ENCODE results near the gene ZBTB46.

Gene ZBTB46

DNA sequence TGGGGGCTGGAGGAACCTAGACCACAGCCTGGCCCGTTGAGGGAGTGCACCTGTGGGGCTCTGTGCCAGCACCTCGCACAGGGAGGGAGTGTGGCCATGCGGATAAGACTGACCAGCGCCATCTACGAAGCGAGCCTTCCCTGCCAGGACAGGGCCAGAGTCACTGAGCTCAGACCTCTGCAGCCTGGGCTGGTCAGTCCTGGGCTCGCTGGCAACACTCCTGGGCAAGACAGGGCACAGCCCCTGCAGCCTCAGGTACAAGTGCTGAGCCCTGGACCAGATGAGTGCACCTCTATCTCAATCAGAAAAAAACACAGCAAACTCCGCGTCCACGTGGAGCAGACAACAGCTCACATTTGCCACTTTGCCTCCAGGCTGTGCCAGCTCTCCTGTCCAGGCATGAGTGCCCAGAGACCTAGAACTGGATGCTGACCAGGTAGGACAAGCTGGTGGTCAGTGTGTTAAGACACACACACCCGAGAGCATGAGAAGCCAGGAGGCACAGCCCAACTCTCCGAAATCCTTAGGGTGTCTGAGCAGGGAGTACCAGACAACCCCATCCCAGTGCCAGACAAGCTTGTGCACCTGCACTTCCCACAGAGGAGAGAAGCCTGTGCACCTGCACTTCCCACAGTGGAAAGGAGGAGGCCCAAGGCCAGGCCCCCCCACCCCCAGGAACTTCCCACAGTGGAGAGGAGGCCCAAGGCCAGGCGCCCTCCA is 128.2 kb downstream of the ZBTB46 start:
- DNase-seq: peak; percentile 60

DNA sequence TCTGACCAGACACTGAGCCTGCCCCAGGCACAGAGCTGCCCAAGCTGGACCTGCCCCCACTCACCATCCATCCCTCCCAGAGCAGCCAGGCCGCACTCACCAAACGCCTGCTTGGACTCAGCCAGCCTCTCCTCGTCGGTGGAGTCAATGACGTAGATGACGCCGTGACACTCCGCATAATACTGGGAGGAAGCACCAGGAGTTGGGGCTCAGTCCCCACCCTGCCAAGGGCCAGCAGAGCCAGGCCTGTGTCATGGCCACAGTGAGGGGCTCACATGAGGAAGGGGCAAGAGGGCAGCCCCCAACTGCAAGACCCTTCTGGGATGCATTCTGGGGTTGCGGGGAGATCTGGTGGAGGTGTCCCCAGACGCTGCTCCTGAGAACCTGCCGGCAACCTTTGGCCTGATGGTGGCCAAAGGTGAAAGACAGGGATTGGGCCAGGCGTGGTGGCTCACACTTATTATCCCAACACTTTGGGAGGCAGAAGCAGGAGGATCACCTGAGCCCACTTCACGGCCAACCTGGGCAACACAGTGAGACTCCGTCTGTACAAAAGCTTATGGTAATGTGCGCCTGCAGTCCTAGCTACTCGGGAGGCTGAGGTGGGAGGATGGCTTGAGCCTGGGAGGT is 128.9 kb downstream of the ZBTB46 start:
- DNase-seq: peak; percentile 57

- DNase-seq: peak; percentile 62
These were observed 129.6 kb downstream of the ZBTB46 start for GRCh38 chr20:63701329-63702035.

DNA sequence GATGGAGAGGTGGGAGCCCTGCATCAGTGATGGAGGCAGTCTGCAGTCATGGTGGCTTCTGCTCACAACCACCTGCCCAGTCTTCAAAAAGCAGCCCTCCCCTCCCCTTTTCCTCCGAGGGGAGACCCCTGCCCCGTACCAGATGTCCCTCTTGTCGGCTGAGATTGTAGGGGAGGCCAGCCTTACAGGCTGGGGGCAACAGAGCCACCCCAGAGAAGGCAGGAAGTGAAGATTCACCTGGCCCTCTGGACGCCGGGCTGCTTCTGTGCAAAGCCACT is 130.1 kb downstream of the ZBTB46 start:
- no peak for DNase-seq

GRCh38 chr20:63700199-63701050 is 130.6 kb downstream of the ZBTB46 start:
- peak; percentile 60 for DNase-seq

GRCh38 chr20:63699466-63700198 is 131.4 kb downstream of the ZBTB46 start:
- no peak for DNase-seq

GRCh38 chr20:63698739-63699465 is 132.2 kb downstream of the ZBTB46 start:
- peak; percentile 84 for DNase-seq

- DNase-seq: no peak
These were observed 133.1 kb downstream of the ZBTB46 start for GRCh38 chr20:63697868-63698545.

DNA sequence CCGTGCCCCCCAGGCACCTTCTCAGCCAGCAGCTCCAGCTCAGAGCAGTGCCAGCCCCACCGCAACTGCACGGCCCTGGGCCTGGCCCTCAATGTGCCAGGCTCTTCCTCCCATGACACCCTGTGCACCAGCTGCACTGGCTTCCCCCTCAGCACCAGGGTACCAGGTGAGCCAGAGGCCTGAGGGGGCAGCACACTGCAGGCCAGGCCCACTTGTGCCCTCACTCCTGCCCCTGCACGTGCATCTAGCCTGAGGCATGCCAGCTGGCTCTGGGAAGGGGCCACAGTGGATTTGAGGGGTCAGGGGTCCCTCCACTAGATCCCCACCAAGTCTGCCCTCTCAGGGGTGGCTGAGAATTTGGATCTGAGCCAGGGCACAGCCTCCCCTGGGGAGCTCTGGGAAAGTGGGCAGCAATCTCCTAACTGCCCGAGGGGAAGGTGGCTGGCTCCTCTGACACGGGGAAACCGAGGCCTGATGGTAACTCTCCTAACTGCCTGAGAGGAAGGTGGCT is 133.7 kb downstream of the ZBTB46 start:
- DNase-seq: no peak

DNA sequence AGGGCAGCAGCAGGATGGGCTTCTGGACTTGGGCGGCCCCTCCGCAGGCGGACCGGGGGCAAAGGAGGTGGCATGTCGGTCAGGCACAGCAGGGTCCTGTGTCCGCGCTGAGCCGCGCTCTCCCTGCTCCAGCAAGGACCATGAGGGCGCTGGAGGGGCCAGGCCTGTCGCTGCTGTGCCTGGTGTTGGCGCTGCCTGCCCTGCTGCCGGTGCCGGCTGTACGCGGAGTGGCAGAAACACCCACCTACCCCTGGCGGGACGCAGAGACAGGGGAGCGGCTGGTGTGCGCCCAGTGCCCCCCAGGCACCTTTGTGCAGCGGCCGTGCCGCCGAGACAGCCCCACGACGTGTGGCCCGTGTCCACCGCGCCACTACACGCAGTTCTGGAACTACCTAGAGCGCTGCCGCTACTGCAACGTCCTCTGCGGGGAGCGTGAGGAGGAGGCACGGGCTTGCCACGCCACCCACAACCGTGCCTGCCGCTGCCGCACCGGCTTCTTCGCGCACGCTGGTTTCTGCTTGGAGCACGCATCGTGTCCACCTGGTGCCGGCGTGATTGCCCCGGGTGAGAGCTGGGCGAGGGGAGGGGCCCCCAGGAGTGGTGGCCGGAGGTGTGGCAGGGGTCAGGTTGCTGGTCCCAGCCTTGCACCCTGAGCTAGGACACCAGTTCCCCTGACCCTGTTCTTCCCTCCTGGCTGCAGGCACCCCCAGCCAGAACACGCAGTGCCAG is 134.3 kb downstream of the ZBTB46 start, which contains the start of gene TNFRSF6B:
Gene TNFRSF6B (plus strand): TSS at position 25 of the 729 bp plus-strand sequence. CDS start 116 bp downstream, at position 141.
- DNase-seq: peak; percentile 67

DNA sequence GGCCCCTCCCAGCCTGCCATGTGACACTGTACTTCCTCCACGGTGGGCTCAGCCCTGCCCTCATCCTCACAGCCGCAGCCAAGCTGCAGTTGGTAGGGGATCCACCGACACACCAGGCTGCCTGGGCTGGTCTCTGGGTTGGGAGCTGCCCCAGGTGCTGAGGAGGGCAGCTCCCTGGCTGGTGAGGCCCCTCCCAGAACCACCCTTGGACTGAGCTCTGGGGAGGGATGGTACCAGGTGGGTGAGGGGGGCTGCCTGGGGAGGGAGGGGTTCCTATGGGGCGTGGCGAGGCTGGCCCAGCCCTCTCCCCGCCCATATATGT is 134.8 kb downstream of the ZBTB46 start:
- no peak for DNase-seq

GRCh38 chr20:63695424-63696305 is 135.4 kb downstream of the ZBTB46 start:
- peak; percentile 66 for DNase-seq

DNA sequence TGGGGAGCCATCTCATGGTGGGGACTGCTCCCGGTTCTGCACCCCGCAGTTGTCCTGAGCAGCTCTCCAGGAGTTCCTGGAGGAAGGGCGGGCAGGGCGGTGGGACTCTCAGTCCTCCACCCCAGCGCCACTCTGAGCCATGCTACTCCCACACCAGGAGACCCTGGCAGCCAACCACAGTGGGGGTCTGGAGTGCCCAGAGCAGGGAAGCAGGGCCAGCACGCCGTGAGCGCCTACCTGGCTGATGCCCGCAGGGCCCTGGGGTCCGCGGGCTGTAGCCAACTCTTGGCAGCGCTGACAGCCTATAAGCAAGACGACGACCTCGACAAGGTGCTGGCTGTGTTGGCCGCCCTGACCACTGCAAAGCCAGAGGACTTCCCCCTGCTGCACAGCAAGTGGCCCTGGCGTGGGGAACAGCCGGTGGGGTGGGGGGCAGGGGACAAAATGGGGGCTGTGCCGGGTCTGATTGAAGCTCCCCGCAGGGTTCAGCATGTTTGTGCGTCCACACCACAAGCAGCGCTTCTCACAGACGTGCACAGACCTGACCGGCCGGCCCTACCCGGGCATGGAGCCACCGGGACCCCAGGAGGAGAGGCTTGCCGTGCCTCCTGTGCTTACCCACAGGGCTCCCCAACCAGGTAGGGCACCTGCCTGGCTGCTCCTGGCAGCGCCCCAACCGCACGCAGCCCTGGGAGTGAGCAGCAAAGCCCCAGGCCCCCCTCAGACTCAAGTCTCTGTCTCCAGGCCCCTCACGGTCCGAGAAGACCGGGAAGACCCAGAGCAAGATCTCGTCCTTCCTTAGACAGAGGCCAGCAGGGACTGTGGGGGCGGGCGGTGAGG is 136.3 kb downstream of the ZBTB46 start:
- no peak for DNase-seq

GRCh38 chr20:63693733-63694583 is 137.1 kb downstream of the ZBTB46 start:
- no peak for DNase-seq

Data from activated effector memory CD4-positive, alpha-beta T cell treated with anti-CD3 and anti-CD28 coated beads, Interleukin-2, amount 50 U/mL, for 16 hours (primary cell).